ENCODE measurements around the gene PSEN1. TPM values are rescaled to one million over a fixed set of nuclear protein-coding genes. Genes with fewer than 3 reads are reported as not detected.
A peak's percentile ranks its signal among the peaks of the same experiment; 100 is the strongest.

The PSEN1 gene
- 10 to 100 TPM; 46.5 to 90.9 (median 62.0) TPM for total RNA-seq

- peak; percentile 98 for DNase-seq (ENCODE audit: low spot score in 2 of 2)
- H3K27ac ChIP-seq = peak within 1 kb of the TSS; percentile 96
These were observed at the start of gene PSEN1 for GRCh38 chr14:73136387-73137225. Gene PSEN1 (plus strand): TSS chr14:73136507. CDS start chr14:73148020, 11,513 bp downstream.

GRCh38 chr14:73091044-73091443 is 45.3 kb upstream of the PSEN1 start:
- Histone ChIP-seq H3K27ac (no peak overlapping the region), H3K4me1 (no peaks in the 10 kb centered on the region), H3K4me3 (no peak overlapping the region), H3K36me3 (peaks cover 60% of the 10 kb centered on the region), H3K27me3 (no peaks in the 10 kb centered on the region), H3K9me3 (no peaks in the 10 kb centered on the region)
- TF ChIP-seq POLR2A (IDR thresholded peaks at IDR 0.05) = no peak
- TF ChIP-seq EP300 (IDR thresholded peaks at IDR 0.05) = no peak
- TF ChIP-seq, protein P1, sequence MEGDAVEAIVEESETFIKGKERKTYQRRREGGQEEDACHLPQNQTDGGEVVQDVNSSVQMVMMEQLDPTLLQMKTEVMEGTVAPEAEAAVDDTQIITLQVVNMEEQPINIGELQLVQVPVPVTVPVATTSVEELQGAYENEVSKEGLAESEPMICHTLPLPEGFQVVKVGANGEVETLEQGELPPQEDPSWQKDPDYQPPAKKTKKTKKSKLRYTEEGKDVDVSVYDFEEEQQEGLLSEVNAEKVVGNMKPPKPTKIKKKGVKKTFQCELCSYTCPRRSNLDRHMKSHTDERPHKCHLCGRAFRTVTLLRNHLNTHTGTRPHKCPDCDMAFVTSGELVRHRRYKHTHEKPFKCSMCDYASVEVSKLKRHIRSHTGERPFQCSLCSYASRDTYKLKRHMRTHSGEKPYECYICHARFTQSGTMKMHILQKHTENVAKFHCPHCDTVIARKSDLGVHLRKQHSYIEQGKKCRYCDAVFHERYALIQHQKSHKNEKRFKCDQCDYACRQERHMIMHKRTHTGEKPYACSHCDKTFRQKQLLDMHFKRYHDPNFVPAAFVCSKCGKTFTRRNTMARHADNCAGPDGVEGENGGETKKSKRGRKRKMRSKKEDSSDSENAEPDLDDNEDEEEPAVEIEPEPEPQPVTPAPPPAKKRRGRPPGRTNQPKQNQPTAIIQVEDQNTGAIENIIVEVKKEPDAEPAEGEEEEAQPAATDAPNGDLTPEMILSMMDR (IDR thresholded peaks at IDR 0.05) = no peak
- no peak for TF ChIP-seq POLR2AphosphoS5 (IDR thresholded peaks at IDR 0.05)
- 87% methylated on average over 2 of the region's 2 CpGs for WGBS
- DNase-seq (ENCODE audit: low spot score in 2 of 2) = no peak

More at GRCh38 chr14:73136387-73137225, at the start of gene PSEN1:
- Histone ChIP-seq H3K27me3 (no peaks in the 10 kb centered on the region), H3K9me3 (no peaks in the 10 kb centered on the region), H3K4me1 (peaks cover 18% of the 10 kb centered on the region), H3K36me3 (no peaks in the 10 kb centered on the region), H3K4me3 (peak within 1 kb of the TSS; percentile 78)
- WGBS = 0% methylated on average over 32 of the region's 71 CpGs
- TF ChIP-seq, protein P1 (IDR thresholded peaks at IDR 0.05) = no peak
- TF ChIP-seq EP300 (IDR thresholded peaks at IDR 0.05) (no peak), POLR2AphosphoS5 (IDR thresholded peaks at IDR 0.05) (peak in 2 of 3 donors; percentile 80 to 81), POLR2A (IDR thresholded peaks at IDR 0.05) (peak; percentile 49 to 86)

GRCh38 chr14:73097421-73097820 is 38.9 kb upstream of the PSEN1 start:
- DNase-seq (ENCODE audit: low spot score in 2 of 2) = no peak
- no peaks in the 10 kb centered on the region for H3K9me3 ChIP-seq
- TF ChIP-seq POLR2AphosphoS5 (IDR thresholded peaks at IDR 0.05) = no peak
- no peak for TF ChIP-seq EP300 (IDR thresholded peaks at IDR 0.05)
- TF ChIP-seq POLR2A (IDR thresholded peaks at IDR 0.05) = no peak
- TF ChIP-seq, protein P1 (IDR thresholded peaks at IDR 0.05) = no peak
- peaks cover 61% of the 10 kb centered on the region for H3K36me3 ChIP-seq
- no peaks in the 10 kb centered on the region for H3K27me3 ChIP-seq
- H3K27ac ChIP-seq = no peak overlapping the region
- no peaks in the 10 kb centered on the region for H3K4me1 ChIP-seq
- H3K4me3 ChIP-seq = no peak overlapping the region
- 97% methylated on average over 11 of the region's 11 CpGs for WGBS

- H3K27me3 ChIP-seq = no peaks in the 10 kb centered on the region
- TF ChIP-seq POLR2AphosphoS5 (IDR thresholded peaks at IDR 0.05) = no peak
- TF ChIP-seq EP300 (IDR thresholded peaks at IDR 0.05) = no peak
- TF ChIP-seq, protein P1 (IDR thresholded peaks at IDR 0.05) = no peak
- no peak for TF ChIP-seq POLR2A (IDR thresholded peaks at IDR 0.05)
- H3K36me3 ChIP-seq = peaks cover 83% of the 10 kb centered on the region
- H3K27ac ChIP-seq = no peak overlapping the region
- no peaks in the 10 kb centered on the region for H3K9me3 ChIP-seq
- H3K4me3 ChIP-seq = no peak overlapping the region
- no peak for DNase-seq (ENCODE audit: low spot score in 2 of 2)
- 92% methylated on average over 4 of the region's 4 CpGs for WGBS
- no peaks in the 10 kb centered on the region for H3K4me1 ChIP-seq
These were observed 36.0 kb upstream of the PSEN1 start for GRCh38 chr14:73100334-73100733.

DNA sequence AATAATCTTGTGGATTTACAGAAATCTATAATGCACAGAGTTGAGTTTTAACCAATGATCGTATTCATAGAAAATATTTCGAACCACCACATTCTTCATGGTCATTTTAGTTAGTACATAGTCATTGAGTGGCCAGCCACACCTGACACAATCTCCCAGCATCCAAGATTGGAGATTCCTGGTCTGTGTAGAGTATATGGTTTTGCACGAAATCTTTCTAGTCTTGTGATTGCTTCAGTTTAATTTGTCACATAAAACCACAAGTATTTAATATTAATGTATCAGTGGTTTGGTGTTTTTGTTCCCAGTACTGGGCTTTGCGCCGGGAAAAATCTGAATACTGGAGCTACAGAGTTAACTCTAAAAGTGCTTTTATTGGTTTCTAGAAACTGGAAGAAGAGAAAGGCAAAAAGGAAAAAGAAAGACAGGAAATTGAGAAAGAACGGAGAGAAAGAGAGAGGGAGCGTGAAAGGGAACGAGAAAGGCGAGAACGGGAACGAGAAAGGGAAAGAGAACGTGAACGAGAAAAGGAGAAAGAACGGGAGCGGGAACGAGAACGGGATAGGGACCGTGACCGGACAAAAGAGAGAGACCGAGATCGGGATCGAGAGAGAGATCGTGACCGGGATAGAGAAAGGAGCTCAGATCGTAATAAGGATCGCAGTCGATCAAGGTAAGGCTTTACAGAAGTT is 33.4 kb upstream of the PSEN1 start:
- no peak overlapping the region for H3K27ac ChIP-seq
- DNase-seq (ENCODE audit: low spot score in 2 of 2) = no peak
- no peaks in the 10 kb centered on the region for H3K4me1 ChIP-seq
- WGBS = 95% methylated on average over 27 of the region's 27 CpGs
- TF ChIP-seq EP300 (IDR thresholded peaks at IDR 0.05) = no peak
- TF ChIP-seq, protein P1 (IDR thresholded peaks at IDR 0.05) = no peak
- TF ChIP-seq POLR2A (IDR thresholded peaks at IDR 0.05) = no peak
- no peak for TF ChIP-seq POLR2AphosphoS5 (IDR thresholded peaks at IDR 0.05)
- H3K9me3 ChIP-seq = no peaks in the 10 kb centered on the region
- H3K27me3 ChIP-seq = no peaks in the 10 kb centered on the region
- H3K4me3 ChIP-seq = no peak overlapping the region
- peaks cover 92% of the 10 kb centered on the region for H3K36me3 ChIP-seq

Data from suprapubic skin (tissue), 4 donors.